HG03432 (cell line): ENCODE measurements around the gene AK4.
"Not testable (repeated sequence)": the region's sequence is repeated elsewhere in the genome, so short reads cannot be mapped to it uniquely, and the experiment has no call there.

Experiments used
- ATAC-seq: cut with Tn5 transposase; IDR thresholded peaks from one replicate; pipeline ENCODE4 v1.9.1; 2021; ENCODE audit warnings: mild to moderate bottlenecking, moderate library complexity; ENCODE audit not compliant: unreplicated experiment

The AK4 gene

GRCh38 chr1:65148178-65148547 lies at the start of gene AK4:
Gene AK4 (plus strand): TSS chr1:65148203. CDS start chr1:65148408, 205 bp downstream.
- peak; percentile 18 for ATAC-seq

- ATAC-seq = no peak
Observed at GRCh38 chr1:65103807-65104206, 44.2 kb upstream of the AK4 start.

- no peak for ATAC-seq
Observed at GRCh38 chr1:65104854-65105534, 43.0 kb upstream of the AK4 start.

GRCh38 chr1:65105596-65105995 lies 42.4 kb upstream of the AK4 start:
- no peak for ATAC-seq

DNA sequence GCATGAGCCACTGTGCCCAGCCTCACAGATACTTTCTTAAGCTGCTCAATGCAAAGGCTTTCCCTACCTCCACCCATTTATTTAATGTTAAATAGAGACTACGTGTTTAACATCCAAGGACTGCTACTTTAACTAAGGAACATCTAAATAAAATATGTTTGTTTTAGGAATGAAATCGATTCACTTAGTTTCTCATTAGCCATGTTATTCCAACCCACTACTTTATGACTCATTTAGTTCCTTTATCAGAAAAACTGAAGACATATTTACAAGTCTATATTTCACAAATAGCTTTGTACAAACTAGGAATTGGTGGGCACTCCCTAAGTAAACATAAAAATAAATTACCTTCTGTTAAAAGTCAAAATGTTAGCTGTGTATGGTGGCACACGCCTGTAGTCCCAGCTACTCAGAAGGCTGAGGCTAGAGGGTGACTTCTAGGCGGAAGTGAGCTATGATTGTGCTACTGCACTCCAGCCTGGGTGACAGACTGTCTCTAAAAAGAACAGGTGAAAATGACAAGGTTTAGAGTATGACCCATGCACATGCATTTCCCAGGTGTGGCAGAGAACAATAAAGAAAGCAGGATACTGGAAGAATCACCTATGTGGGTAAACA lies 39.9 kb upstream of the AK4 start:
- ATAC-seq = no peak

GRCh38 chr1:65109487-65109886 lies 38.5 kb upstream of the AK4 start:
- no peak for ATAC-seq

DNA sequence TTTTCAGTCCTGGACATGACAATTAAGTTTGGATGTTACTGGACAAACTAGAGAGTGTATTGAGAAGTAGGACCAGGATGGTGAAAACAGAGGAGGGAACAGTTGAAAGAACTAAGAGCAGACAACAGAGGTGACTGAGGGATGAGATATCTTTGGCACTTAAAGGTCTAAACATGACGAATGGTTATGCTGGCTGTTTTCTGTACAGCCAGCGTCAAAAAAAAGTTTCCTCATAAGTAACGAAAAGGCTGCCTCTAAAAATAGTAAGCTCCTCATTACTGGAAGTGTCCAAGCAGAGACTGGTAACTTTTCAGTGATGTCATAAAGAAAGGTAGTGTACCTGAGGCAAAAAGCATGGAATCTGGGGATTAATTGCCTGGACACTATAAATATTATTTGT lies 35.2 kb upstream of the AK4 start:
- ATAC-seq = no peak

- ATAC-seq = no peak
Observed at GRCh38 chr1:65113298-65113697, 34.7 kb upstream of the AK4 start.

GRCh38 chr1:65114322-65114721 lies 33.7 kb upstream of the AK4 start:
- no peak for ATAC-seq

GRCh38 chr1:65119951-65120350 lies 28.1 kb upstream of the AK4 start:
- ATAC-seq = no peak

- not testable (repeated sequence) for ATAC-seq
Observed at GRCh38 chr1:65129104-65129503, 18.9 kb upstream of the AK4 start.

DNA sequence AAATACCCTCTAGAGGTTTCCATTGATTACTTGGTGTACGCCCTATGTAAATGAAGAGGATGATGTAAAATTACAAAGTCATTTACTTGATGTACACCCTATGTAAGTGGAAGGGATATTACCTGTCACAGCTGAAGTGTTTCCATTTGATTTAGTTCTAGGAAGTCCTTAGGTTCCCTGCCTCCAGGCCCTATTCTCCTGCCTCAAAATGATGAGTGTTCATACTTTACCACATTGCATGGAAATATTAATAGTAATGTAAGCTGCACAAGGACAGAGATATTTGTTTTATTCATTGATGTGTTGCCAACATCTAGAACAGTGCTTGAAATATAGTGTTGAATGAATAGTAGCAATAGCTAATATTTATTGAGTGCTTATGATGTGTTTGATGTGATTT lies 9.5 kb upstream of the AK4 start:
- ATAC-seq = no peak

DNA sequence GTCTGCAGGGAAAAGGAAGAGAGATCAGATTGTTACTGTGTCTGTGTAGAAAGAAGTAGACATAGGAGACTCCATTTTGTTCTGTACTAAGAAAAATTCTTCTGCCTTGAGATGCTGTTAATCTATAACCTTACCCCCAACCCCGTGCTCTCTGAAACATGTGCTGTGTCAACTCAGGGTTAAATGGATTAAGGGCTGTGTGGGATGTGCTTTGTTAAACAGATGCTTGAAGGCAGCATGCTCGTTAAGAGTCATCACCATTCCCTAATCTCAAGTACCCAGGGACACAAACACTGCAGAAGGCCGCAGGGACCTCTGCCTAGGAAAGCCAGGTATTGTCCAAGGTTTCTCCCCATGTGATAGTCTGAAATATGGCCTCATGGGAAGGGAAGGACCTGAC lies 8.2 kb upstream of the AK4 start:
- not testable (repeated sequence) for ATAC-seq

DNA sequence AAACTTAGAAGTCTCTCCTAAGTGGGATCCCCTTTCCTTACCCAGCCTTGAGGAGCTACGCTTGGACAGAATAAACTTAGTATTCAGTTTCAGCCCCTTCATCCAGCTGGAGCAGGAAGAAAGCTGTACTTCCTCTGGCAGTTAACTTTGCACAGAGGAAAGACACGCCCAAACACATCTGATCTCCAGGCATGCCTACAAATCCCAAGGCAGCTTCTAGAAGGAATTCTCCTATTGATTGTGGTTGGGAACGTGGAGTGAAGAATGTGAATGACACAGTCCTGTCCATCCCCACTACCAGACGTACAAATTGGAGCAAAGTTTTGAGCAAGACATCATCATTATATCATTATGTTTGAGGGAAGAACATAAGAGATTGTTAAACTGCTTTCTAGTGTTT lies 6.6 kb upstream of the AK4 start:
- ATAC-seq = no peak

DNA sequence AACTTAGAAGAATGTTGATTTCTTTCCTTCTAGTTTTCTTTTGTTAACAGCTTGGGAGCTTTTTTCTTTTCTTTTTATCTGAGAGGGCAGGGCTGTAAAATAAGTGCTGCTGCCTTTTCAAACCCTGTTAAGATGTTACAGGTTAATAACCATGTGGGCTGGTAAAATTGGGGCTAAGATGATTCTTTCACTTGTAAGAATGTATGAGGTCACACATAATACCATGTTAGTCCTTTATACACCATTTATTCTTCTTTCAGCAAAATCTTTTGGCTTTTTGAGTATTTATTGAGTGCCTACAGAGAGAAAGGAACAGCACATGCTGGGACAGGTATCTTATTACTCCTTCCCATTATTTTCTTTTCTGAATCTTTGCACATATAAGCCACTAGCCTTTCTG lies 6.1 kb upstream of the AK4 start:
- no peak for ATAC-seq

DNA sequence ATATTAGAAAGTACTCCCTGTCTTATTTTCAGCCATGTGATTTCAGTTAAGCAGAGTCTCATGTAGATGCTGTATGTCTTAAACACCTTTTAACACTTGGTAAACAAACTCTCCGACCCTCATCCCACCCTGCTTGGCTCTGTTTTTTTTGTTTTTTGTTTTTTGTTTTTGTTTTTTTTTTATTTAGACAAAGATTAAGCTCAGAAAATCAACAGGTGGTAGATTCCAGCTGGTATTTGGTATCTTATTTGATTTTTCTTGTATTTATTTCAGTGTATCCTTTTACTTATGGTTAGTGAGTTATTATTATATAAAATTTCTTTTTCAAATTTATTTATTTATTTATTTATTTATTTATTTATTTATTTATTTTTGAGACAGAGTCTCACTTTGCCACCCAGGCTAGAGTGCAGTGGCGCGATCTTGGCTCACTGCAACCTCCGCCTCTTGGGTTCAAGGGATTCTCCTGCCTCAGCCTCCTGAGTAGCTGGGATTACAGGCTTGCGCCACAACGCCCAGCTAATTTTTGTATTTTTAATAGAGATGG lies 4.8 kb upstream of the AK4 start:
- not testable (repeated sequence) for ATAC-seq

DNA sequence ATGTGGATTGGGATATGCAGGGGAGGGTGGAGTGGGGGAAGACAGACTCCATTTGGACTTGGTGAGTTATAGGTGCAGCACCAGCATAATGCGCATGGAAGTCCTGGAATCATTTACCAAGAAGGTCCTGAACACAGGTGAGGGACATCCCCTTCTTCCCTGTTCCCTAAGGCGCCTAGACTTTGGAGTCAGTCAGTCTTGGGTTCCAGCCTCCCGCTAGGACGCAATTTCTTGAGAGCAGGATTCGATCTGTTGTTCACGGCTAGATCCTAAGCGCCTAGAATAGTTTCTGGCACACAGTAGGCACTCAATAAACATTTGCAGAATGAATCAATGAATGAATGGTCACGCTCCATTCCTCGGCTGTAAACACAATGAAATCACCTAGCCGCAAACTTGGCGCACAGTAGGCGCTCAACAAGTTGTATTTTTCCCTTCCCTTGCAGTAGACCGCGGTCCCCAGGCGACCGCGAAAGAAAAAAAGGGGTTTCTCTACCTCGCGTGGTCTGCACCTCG lies 1.0 kb upstream of the AK4 start:
- ATAC-seq = no peak

DNA sequence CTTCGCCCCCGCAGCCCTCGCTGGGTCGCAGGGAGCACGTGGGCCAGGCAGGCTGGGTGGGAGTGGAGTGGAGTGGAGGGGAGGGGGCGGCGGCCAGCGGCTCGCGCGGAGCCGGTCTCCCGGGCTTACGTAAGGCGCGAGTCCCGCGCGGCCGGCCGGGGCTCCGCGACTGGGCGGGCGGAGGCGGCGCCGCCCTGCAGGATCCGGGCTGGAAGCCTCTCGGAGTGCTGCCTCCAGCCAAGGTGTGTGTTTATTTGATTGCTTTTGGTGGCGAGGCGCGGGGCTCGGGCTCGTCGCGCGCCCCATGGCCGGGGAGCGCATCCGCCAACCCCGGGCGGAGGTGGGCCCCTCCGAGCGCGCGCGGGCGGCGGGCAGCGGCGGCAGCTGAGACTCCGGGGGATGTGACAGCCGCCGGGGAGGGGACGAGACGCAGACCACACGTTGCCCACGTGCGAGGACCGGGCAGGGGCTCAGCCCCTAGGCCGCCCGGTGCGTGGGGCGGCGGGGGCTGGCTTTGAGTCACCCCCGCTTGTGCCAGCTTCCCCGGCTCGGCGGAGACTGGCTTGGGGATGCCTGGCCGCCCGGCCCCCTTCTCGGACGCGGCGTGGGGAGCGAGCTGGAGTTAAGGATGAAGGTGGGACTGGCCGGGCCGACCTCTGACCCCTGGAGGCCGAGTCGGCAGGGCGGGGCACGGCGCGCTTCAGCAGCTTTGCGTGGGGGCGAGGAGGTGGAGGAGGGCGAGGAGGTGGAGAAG lies 402 bp upstream of the AK4 start:
- peak; percentile 79 for ATAC-seq

GRCh38 chr1:65148548-65149350 lies 746 bp downstream of the AK4 start:
- peak; percentile 68 for ATAC-seq

DNA sequence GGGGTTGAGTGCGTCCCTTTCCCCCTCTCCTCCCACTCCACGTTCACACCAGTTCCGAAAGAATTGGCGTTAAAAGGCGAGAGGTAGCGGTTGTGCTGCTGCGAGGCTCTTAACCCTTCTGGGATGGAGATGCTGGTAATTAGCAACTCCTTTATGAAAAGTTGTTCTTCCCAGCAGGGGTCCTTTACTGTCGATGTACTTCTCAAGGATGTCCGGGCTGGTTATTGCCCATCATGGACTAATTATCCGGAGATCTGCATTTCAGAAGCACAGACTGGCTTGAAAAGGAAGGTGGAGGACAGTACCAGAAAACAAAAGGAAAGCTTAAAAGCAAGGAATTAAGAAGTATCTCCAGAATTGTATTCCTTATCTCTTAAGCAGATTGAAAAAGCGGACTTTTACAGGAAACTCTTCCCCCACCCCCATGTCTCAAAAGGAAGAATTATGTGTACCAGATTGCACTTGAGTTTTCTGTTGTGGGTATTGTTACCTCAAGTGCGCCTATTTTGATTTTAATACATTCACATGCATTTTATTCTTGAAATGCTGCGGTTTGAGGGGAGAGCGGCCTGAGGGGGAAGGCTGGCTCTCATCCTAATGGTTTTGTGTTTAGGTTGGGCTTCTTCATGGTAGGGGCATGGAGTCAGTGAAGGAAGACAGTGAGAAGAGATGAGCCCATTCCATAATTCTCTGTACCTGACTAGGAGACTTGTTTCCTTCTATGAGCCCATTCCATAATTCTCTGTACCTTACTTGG lies 1.5 kb downstream of the AK4 start:
- no peak for ATAC-seq
